ENCODE measurements around the gene EVI5L. TPM values are rescaled to one million over a fixed set of nuclear protein-coding genes. Genes with fewer than 3 reads are reported as not detected.

Gene EVI5L
- total and polyA plus RNA-seq, 2 of the 13 experiments (the other 11 are each of a cell fraction or from before 2014, with no cell fraction given), result 1.7 to 2.4 TPM

- TF ChIP-seq ZNF276 (CRISPR knock-in tag; IDR thresholded peaks at IDR 0.05; ENCODE audit: low read depth) (0 out of 2 replicates have a peak, but pooled peaks have one; percentile 57), TEAD3 (CRISPR knock-in tag; optimal IDR thresholded peaks at IDR 0.05; ENCODE audit: borderline replicate concordance) (peak; percentile 10), HOMEZ (CRISPR knock-in tag; IDR thresholded peaks at IDR 0.05; ENCODE audit: low read depth) (peak; percentile 47; the same call in 1 of the 2 replicates), ARNTL (CRISPR knock-in tag; IDR thresholded peaks at IDR 0.05) (peak; percentile 25; the same call in 1 of the 2 replicates), DRAP1 (CRISPR knock-in tag; IDR thresholded peaks at IDR 0.05) (peak; percentile 63; the same call in 1 of the 2 replicates), ZNF772 (CRISPR knock-in tag; IDR thresholded peaks at IDR 0.05) (0 out of 2 replicates have a peak, but pooled peaks have one; percentile 25), ZNF225 (CRISPR knock-in tag; IDR thresholded peaks at IDR 0.05) (no peak)
Observed at GRCh38 chr19:7871437-7872305, 41.7 kb downstream of the EVI5L start (continued).
